NCI-H128 (cell line): Measurements from ENCODE around the gene OR2V2.
"Not testable (repeated sequence)": the region's sequence is repeated elsewhere in the genome, so short reads cannot be mapped to it uniquely, and the experiment has no call there.

Source experiments
- DNase-seq: peaks from one replicate; lab custom pipeline; 2025; ENCODE audit not compliant: unreplicated experiment; lab: John Stamatoyannopoulos, UW

OR2V2 gene

DNA sequence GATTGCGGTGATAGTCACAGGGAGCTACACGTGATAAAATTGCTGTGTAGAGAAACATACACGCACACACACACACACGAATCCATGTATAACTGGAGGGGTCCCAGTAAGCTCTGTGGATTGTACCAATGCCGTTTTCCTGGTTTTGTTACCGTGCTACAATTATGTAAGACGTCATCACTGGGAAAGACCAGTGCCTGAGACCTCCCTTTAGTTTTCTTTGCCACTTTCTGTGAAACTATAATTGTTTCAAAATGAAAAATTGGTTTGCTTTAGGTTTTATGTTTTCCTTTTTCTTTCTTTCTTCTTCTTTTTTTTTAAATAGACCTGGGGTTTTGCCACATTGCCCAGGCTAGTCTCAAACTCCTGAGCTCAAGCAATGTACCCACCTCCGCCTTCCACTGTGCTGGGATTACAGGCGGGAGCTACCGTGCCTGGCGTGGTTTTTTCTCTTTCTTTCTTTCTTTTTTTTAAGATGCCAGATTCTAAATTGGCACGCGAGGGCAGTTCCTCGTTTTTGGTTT, 21.3 kb downstream of the OR2V2 start:
- DNase-seq, result no peak

DNA sequence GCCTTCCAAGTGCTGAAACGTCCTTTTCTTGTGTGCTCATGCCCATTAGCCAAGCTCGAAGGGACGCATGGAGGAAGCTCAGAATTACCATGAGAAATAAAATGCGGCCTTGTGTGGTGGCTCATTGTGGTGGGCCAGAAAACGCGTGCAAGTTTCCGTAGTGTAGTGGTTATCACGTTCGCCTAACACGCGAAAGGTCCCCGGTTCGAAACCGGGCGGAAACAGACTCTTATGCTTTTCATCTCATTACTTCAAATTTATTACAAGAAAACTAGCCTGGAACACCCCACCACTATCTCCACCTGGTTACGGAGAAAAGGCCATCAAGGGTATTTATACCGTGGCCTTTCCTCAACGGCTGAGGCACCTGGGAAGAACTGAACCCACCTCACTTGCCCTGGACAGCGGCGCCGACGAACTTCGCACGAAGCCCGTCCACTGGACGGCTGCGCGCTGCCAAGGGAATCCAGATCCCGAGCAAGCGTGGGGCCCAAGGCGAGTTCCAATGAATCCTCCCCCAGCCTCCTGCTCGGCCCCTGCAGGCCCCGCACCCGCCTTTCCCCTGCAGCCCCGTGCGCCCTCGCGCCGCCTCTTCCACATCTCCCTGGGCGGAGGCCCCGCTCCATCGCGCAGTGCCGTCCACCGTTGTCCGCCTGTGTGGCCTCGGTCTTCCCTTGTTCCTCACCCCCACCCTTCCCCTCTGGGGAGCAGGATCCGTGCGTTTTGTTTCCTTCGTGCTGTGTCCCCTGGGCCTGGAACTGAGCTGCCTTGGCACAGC, 22.3 kb downstream of the OR2V2 start:
- DNase-seq, result not testable (repeated sequence)

DNA sequence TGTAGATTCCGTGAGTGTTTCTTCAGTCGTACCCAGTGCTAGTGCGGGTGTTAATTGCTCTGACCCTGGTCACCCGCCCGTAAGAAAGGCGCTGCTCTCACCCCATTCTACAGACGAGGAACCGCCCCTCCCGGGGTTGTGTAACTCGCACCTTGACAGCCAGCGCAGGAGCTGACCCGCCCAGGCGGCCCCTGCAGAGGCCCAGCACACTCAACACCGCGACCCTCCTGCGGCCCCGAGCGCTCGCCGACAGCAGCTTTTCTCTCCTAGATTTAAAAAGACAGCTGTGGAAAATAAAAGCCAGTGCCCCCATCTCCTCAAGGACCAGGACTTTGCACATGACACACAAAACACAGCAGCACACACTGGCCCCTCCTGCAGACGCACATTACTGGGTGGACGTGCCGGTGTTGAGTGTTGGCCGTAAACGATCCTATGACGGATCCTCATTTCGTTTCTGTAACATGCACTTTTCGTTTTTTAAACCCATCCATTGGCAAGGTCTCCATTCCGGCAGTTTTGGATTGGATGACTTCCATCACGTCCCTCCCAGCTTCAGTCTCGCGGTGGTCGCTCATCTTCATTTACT, 22.9 kb downstream of the OR2V2 start:
- no peak for DNase-seq

DNA sequence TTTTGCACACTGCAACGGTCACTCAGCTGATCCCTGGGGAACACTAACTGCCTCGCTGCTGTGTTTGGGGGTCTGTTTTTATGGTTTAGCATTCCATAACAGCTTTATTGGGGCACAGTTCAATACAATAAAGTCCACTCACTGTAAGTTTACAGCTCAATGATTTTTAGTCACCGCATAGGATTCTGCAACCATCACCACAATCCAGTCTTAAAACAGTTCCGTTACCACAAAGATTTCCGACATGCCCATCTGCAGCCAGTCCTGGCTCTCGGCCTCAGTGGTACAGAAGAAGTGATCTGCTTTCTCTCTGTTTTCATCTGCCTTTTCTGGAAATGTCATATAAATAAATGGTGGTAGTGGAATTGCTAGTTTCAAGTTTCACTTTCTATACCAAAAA, 23.6 kb downstream of the OR2V2 start:
- DNase-seq, result no peak

DNA sequence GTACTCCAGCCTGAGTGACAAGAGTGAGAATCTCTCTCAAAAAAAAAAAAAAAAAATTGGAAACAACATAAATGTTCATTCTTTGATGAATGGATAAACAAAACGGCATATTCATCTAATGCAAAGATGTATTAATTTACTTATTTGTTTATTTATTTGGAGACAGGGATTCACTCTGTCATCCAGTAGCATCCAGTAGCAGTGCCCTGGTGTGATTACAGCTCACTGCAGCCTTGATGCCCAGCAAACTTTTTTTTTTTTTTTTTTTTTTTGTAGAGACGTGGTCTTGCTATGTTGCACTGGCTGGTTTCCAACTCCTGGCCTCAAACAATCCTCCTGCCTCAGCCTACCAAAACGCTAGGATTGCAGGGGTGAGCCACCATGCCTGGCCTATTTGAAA, 24.4 kb downstream of the OR2V2 start:
- DNase-seq, result no peak

DNA sequence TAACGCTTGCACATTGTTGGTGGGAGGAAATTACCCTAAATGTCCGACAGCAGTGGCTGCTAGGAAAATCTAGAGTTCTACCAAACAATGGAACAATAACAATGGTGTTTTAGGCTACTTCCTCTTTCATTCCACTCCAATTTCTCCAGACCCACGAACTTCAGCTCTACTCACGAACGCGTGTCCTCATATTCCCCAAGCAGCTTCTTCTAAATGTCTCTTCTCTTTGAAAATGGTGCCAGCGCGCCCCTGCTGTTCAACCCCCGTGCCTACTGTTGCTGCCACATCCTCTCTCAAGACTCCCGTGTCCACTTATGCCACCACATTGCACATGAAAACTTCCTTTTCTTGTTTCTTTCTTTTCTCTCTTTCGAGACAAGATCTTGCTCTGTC, 25.6 kb downstream of the OR2V2 start:
- DNase-seq, result no peak

DNA sequence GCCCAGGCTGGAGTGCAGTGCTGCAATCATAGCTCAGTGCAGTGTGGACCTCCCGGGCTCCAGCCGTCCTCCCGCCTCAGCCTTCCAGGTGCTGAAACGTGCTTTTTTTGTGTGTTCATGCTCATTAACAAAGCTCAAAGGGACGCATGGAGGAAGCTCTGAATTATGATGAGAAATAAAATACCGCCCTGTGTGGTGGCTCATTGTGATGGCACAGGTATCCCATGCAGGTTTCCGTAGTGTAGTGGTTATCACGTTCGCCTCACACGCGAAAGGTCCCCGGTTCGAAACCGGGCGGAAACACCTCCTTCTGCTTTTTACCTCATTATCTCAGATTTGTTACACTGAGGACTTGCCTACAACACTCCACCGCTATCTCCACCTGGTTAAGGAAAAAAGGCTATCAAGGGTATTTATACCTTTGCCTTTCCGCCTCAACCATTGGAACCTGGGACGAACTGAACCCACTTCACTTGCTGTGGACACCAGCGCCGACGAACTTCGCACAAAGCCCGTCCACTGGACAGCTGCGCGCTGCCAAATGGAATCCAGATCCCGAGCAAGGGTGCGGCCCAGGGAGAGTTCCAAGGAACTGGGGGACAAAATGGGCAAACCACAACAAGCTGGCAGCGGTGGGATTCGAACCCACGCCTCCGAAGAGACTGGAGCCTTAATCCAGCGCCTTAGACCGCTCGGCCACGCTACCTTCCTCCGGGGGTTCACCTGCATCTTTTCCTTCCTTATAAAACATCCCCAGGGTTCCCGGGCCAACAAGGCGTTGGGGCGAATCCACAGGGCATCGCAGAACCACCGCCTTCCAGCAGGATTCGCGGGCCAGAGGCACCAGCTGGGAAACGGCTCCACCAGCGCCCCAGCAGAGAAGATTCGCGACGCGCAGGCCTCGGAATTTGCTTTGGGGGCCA, 26.3 kb downstream of the OR2V2 start:
- no peak for DNase-seq

DNA sequence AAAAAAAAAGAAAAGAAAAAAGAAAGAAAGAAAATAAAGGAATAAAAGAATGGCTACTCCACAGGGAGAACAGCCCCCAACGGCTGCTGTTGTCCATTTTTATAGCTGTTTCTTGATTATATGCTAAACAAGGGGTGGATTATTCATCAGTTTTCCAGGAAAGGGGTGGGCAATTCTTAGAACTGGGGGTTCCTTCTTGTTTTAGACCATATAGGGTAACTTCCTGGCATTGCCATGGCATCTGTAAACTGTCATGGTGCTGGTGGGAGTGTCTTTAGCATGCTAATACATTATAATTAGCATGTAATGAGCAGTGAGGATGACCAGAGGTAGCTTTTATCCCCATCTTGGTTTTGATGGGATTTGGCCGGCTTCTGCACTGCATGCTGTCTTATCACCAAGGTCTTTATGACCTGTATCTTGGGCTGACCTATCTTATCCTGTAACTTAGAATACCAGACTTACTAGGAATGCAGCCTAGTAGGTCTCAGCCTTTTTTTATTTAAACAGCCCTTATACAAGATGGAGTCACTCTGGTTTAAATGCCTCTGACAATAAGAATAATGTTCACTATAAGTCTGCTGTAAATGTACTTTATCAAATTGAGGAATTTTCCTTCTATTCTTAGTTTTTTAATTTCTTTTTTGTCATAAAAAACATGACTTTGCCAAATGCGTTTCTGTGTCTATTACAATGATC, 29.0 kb downstream of the OR2V2 start:
- DNase-seq, result no peak

DNA sequence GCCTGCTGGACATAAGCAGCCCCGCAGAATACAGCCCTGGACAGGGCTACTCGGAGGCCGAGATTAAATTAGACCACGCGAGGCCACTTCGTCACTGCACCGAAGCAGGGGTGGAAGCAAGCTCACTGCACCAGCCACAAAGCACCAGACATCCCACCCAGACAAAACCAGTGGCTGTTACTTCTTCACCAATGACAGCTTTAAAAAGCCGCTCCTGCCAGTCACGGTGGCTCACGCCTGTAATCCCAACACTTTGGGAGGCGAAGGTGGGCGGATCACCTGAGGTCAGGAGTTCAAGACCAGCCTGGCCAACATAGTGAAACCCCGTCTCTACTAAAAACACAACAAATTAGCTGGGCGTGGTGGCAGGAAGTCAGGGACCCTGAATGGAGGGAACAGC, 30.2 kb downstream of the OR2V2 start:
- not testable (repeated sequence) for DNase-seq

DNA sequence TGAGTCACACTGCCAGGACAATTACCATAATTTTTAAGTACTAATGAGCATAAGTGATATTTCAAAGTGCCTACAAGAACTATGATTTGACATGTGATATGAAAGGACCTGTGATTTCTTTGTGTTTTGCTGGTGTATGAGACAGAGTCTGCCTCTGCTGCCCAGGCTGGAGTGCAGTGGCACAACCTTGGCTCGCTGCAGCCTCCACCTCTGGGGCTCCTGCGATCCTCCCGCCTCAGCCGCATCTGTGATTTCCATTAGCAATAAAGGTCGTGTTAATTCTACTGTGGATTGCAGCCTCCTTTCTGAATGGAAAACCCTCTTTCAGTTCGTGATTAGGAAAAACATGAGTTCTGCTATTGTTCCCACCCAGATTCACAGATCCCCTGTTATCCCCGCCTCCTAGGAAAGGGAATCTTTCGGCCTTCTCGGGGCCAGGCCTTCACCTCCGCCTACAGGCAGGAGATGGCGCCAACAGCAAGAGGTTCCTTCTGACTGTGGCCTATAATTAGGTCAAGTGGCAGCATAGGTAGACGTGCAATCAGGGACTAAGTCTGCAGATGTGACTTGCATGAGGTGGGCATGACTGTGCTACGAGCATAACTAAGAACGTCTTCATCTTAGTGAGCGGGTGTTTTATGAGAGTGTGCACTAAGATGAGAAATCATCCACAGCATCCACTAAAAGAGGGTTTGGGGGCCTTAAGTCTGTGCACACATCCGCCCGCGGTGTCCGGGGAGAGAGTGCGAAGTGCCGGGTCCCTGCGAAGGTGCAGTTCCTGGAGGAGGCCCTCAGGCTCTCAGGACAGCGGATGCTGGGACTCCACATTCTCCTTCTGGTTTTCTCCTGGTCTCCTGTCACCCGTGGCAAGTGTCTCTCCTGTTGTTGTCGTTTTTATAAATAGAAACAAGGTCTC, 34.5 kb downstream of the OR2V2 start:
- no peak for DNase-seq

DNA sequence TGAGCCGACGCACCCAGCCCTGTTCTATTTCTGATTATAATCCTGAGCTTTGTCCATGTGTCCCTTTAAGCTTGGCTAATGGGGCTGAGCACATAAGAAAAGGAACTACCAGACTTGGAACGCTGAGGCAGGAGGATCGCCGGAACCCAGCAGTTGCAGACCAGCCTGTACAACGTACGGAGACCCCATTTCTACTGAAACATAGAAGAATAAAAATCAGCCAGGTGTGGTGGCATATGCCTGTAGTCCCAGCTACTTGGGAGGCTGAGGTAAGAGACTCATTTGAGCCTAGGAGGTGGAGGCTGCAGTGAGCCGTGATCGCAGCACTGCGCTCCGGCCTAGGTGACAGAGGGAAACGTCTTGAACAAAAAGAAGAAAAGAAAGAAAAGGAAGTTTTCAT, 35.3 kb downstream of the OR2V2 start:
- DNase-seq, result no peak

DNA sequence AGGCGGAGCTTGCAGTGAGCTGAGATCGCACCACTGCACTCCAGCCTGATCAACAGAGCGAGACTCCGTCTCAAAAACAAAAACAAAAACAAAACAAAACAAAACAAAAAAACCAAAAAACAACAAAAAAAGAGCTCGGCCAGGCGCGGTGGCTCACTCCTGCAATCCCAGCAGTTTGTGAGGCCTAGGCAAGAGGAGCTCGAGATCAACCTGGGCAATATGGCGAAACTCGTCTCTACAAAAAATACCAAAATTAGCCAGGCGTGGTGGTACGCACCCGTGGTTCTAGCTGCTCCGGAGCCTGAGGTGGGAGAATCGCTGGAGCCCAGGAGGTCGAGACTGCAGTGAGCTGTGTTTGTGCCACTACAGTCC, 37.4 kb downstream of the OR2V2 start:
- no peak for DNase-seq

DNA sequence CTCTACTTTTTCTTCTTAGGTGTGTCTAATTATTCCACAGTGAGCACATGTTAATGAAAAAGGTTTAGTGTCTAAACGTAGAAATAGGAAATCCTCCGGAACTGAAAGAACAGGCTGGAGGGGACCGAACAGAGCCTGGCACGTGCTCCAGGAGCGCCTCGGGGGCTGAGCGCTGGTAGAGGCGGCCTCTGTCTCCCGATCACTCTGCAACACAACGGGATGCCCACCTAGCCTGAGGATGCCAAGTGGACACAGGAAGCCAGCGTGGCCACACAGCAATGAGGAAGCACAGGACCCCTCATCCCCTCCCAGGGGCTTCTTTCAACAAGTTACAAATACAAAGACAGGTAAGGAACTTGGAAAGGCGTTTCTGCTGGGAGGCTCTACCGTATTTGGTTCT, 38.2 kb downstream of the OR2V2 start:
- DNase-seq, result no peak

DNA sequence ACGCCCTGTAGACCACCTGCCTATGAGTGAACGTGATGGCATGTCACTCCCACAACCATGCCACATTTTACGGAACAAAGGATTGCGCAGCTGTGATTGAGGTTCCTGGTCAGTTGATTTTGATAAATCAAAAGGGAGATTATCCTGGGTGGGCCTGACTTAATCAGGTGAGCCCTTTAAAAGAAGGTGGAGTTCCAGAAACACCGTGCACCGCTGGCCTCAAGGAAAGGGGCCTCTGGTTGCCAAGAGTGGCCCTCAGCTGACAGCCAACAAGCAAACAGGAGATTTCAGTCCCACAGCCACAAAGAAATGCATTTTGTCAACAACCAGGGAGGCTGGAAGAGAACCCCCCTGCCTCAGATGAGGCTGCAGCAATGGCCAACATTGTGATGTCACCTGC, 38.6 kb downstream of the OR2V2 start:
- no peak for DNase-seq

DNA sequence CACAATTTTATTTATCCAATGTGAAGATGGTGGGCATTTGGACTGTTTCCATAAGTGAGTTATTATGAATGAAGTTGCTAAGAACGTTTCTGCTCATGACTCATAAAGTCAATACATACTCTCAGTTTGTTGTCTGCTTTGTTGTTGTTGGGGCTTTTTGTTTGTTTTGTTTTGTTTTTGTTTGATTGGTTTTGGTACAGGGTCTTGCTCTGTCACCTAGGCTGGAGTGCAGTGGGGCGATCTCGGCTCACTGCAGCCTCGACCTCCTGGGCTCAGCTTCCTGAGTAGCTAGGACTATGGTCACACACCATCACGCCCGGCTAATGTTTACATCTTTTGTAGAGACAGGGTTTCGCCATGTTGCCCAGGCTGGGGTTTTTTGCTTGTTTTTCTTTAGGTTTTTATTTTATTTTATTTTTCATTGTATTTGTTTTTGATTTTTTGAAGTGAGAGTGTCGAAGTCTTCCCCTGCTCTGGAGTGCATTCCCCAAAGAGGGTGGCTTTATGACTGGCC, 39.7 kb downstream of the OR2V2 start:
- no peak for DNase-seq

DNA sequence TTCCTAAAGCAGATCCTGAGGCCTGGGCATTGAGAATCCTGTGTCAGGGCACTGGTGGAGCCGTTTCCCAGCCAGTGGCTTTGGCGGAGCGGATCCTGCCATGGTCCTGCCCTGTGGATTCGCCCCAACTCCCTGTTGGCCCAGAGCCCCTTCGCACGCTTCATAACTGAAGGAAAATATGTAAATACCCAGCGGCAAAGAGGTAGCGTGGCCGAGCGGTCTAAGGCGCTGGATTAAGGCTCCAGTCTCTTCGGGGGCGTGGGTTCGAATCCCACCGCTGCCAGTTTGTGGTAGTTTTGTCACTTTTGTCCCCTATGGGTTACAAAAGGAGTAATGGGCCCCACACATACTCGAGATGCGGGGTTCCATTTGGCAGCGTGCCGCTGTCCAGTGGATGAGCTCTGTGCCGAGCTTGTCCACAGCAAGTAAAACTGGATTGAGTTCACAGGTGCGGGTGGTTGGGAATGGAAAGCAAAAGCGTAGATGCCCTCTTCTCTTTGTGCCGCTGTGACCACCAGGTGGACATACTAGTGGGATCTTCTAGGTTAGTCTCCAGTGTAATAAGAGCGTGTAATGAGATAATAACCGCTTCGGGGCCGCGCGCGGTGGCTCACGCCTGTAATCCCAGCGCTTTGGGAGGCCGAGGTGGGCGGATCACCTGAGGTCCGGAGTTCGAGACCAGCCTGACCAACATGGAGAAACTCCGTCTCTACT, 40.3 kb downstream of the OR2V2 start:
- no peak for DNase-seq

DNA sequence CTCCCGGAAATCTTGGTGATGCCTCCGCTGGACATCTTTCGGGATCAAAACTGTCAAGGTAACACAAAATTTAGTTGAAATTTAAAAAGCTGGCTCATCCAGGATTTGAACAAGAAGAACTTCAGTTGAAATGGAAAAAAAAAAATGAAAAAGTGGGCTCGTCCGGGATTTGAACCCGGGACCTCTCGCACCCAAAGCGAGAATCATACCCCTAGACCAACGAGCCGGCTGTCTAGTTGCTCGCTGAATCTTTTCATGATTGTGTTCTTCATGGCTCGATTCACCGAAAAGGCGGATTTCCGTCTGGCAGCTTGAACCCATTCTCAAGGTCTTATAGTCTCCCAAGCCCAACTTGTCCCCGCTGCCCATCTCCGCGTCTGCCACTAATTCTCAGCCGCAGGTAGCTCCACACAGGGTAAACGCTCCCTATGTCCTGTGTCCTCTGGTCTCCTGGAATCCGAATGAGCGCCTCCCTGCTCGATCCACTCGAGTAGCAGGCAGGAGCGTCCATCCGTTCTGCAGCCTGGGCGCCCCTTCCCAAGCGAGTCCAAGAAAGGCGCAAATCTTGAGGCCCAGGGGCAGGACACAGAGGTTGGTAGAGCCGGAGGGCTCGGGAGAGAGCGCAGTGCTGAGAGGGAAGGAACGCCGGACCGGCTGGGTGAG, 41.4 kb downstream of the OR2V2 start:
- DNase-seq, result no peak

DNA sequence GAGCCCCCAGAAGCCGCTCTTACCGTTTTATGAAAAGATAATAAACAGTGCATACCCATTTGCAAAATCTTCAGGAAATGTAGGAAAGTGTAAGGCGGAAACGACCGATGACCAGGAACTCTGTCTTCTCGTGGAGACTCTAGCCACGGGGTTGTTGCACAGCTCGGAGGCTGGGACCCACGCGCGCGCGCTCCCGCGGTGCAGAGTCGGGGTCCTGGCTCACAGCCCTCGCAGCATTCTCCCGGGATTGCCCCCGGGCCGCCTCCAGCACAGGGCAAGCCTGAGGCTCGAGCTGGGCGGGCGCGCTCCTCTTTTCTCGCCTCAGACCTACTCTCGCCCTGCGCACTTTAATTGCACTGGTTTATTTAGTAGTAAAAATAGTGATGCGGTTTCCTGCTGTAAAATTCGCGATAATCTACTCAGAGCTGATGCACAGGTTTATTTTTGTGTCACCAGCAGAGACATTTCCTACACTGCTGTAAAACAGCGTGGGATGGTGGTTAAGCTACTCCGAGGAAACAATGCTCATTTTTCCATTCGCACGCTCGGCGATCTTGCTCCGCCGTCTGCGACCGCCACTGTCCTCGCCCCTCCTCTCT, 42.1 kb downstream of the OR2V2 start:
- no peak for DNase-seq
